ENCODE measurements around the gene AVPR1A. TPM values are rescaled to one million over a fixed set of nuclear protein-coding genes. Genes with fewer than 3 reads are reported as not detected.

The AVPR1A gene
- total RNA-seq, 1 experiment from 2014 or later: not detected

DNA sequence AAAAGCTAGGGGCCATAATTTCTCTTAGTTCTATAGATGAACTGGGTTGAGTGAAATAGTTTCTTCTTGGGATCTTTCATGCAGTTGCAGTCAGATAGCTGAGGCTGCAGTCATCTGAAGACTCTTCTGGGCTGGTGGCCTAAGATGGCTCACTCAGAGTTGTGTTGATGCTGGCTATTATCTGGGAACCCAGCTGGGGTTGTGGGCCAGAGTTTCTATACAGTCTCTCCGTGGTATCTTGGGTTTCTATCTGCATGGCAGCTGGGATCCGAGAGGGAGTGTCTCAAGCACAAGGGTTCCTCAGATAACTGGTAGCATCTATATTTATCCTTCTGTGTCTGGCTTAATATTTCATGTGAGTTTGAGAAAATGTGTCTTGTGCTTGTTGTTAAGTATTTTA is 21.1 kb downstream of the AVPR1A start:
- no peaks in the 10 kb centered on the region for H3K36me3 Mint-ChIP-seq (ENCODE audit: insufficient read depth, unreplicated experiment)
- no TSS peak for BruUV-seq (replicated peaks)
- POLR2A ChIA-PET: no interaction called here
- Histone ChIP-seq H3K36me3 (ENCODE audit: control insufficient read depth, insufficient read depth, low read length) (no peaks in the 10 kb centered on the region), H3K4me1 (no peaks in the 10 kb centered on the region), H3K4me3 (ENCODE audit: low read depth, low read length) (no peak overlapping the region), H3K9me3 (no peaks in the 10 kb centered on the region), H3K27me3 (replicated peaks; ENCODE audit: control insufficient read depth, insufficient read depth, low read length) (no peaks in the 10 kb centered on the region)
- TF ChIP-seq, protein P1, sequence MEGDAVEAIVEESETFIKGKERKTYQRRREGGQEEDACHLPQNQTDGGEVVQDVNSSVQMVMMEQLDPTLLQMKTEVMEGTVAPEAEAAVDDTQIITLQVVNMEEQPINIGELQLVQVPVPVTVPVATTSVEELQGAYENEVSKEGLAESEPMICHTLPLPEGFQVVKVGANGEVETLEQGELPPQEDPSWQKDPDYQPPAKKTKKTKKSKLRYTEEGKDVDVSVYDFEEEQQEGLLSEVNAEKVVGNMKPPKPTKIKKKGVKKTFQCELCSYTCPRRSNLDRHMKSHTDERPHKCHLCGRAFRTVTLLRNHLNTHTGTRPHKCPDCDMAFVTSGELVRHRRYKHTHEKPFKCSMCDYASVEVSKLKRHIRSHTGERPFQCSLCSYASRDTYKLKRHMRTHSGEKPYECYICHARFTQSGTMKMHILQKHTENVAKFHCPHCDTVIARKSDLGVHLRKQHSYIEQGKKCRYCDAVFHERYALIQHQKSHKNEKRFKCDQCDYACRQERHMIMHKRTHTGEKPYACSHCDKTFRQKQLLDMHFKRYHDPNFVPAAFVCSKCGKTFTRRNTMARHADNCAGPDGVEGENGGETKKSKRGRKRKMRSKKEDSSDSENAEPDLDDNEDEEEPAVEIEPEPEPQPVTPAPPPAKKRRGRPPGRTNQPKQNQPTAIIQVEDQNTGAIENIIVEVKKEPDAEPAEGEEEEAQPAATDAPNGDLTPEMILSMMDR (IDR thresholded peaks at IDR 0.05; ENCODE audit: insufficient read depth in 1 of 2, low read depth in 1 of 2, low read length in 1 of 2, severe bottlenecking in 1 of 2, unreplicated experiment in 1 of 2): no peak
- no peaks in the 10 kb centered on the region for H3K27me3 Mint-ChIP-seq (ENCODE audit: insufficient read depth, unreplicated experiment)
- H3K27ac Mint-ChIP-seq (ENCODE audit: unreplicated experiment): no peak overlapping the region
- H3K4me1 Mint-ChIP-seq (ENCODE audit: low read depth, unreplicated experiment): no peaks in the 10 kb centered on the region
- H3K9me3 Mint-ChIP-seq (ENCODE audit: unreplicated experiment): no peaks in the 10 kb centered on the region
- no peak for DNase-seq
- H3K4me3 Mint-ChIP-seq (ENCODE audit: unreplicated experiment): no peak overlapping the region
- intact Hi-C loops (cut with micrococcal nuclease; ENCODE audit: unreplicated experiment): no loop called here
- CTCF ChIA-PET: no interaction called here

- no peak overlapping the region for H3K4me3 Mint-ChIP-seq (ENCODE audit: unreplicated experiment)
- intact Hi-C loops (cut with micrococcal nuclease; ENCODE audit: unreplicated experiment): no loop called here
- no peak for DNase-seq
Measured at GRCh38 chr12:63124778-63125177, 26.2 kb downstream of the AVPR1A start.

DNA sequence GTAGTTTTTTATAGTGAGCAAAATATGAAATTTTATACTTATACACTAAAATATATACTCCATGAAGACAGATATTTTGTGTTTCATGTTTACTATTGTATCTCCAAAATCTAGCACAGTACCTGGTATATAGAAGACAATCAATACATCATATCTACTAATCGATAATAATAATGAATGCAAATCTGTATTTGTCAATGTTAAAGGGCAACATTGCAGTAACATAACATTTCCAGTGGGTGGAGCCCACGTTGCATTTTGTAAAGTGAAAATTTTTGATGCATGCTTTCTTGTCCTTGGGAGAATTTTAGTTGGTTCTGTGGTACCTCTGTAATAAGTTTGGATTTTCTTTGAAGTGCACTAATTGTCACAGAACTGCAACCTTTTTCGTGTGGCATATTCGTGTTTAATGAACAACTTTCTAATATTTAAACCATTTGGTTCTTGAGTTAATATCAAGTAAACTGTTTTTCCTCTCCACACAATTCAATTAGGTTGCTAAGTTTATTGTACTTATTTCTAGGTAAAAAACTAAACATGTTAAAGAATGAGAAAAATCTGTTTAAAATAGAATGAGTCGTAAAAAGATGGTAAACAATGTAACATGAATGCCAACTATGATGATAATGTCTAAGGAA is 47.4 kb downstream of the AVPR1A start:
- Mint-ChIP-seq H3K9me3 (ENCODE audit: unreplicated experiment) (no peaks in the 10 kb centered on the region), H3K4me1 (ENCODE audit: low read depth, unreplicated experiment) (no peaks in the 10 kb centered on the region), H3K27me3 (ENCODE audit: insufficient read depth, unreplicated experiment) (no peaks in the 10 kb centered on the region), H3K4me3 (ENCODE audit: unreplicated experiment) (no peak overlapping the region), H3K27ac (ENCODE audit: unreplicated experiment) (no peak overlapping the region), H3K36me3 (ENCODE audit: insufficient read depth, unreplicated experiment) (no peaks in the 10 kb centered on the region)
- Histone ChIP-seq H3K27me3 (replicated peaks; ENCODE audit: control insufficient read depth, insufficient read depth, low read length) (no peaks in the 10 kb centered on the region), H3K4me3 (ENCODE audit: low read depth, low read length) (no peak overlapping the region), H3K4me1 (no peaks in the 10 kb centered on the region), H3K9me3 (no peaks in the 10 kb centered on the region), H3K36me3 (ENCODE audit: control insufficient read depth, insufficient read depth, low read length) (no peaks in the 10 kb centered on the region)
- ChIA-PET CTCF (interaction anchor here (0.6 kb wide), 1 partner anchor 310 kb away, joined by 4 read pairs; no protein-coding TSS in a partner anchor), POLR2A (no interaction called here)
- no TSS peak for BruUV-seq (replicated peaks)
- intact Hi-C loops (cut with micrococcal nuclease; ENCODE audit: unreplicated experiment): loop anchor here (1.0 to 10.0 kb wide), 7 partner anchors 49 to 699 kb away; partner anchors contain the start of genes AVPR1A and DPY19L2
- TF ChIP-seq, protein P1 (IDR thresholded peaks at IDR 0.05; ENCODE audit: insufficient read depth in 1 of 2, low read depth in 1 of 2, low read length in 1 of 2, severe bottlenecking in 1 of 2, unreplicated experiment in 1 of 2): peak; percentile 60 to 84
- peak in 1 of 2 experiments; percentile 31 for DNase-seq

More at GRCh38 chr12:63124778-63125177, 26.2 kb downstream of the AVPR1A start:
- Histone ChIP-seq H3K4me3 (ENCODE audit: low read depth, low read length) (no peak overlapping the region), H3K9me3 (no peaks in the 10 kb centered on the region), H3K27me3 (replicated peaks; ENCODE audit: control insufficient read depth, insufficient read depth, low read length) (no peaks in the 10 kb centered on the region), H3K4me1 (no peaks in the 10 kb centered on the region; the same call in 1 of the 2 replicates), H3K36me3 (ENCODE audit: control insufficient read depth, insufficient read depth, low read length) (no peaks in the 10 kb centered on the region)
- Mint-ChIP-seq H3K9me3 (ENCODE audit: unreplicated experiment) (no peaks in the 10 kb centered on the region), H3K4me1 (ENCODE audit: low read depth, unreplicated experiment) (no peaks in the 10 kb centered on the region), H3K27me3 (ENCODE audit: insufficient read depth, unreplicated experiment) (no peaks in the 10 kb centered on the region), H3K36me3 (ENCODE audit: insufficient read depth, unreplicated experiment) (no peaks in the 10 kb centered on the region), H3K27ac (ENCODE audit: unreplicated experiment) (no peak overlapping the region)
- ChIA-PET POLR2A (no interaction called here), CTCF (no interaction called here)
- no TSS peak for BruUV-seq (replicated peaks)
- TF ChIP-seq, protein P1 (IDR thresholded peaks at IDR 0.05; ENCODE audit: insufficient read depth in 1 of 2, low read depth in 1 of 2, low read length in 1 of 2, severe bottlenecking in 1 of 2, unreplicated experiment in 1 of 2): no peak
